Left ventricle myocardium inferior (tissue), 1 donor: ENCODE data around the gene FBXL22. TPM values are rescaled to one million over a fixed set of nuclear protein-coding genes. Genes with fewer than 3 reads are reported as not detected.

Source experiments
- DNase-seq: peaks from one replicate; pipeline ENCODE4 v3.0.0-alpha.2; 2020
- H3K27ac ChIP-seq: fragments of 200-600 bp; replicated peaks from 2 replicates; pipeline ENCODE4 v1.8.0; 2021
- H3K27me3 ChIP-seq: fragments of 200-600 bp; 2 replicates; pipeline ENCODE4 v1.8.0; 2021; ENCODE audit warnings: low read depth
- H3K36me3 ChIP-seq: fragments of 200-600 bp; 2 replicates; pipeline ENCODE4 v1.8.0; 2021
- H3K4me1 ChIP-seq: fragments of 200-600 bp; 2 replicates; pipeline ENCODE4 v1.8.0; 2021
- H3K4me3 ChIP-seq: fragments of 200-600 bp; 2 replicates; pipeline ENCODE4 v1.8.0; 2021; ENCODE audit warnings: mild to moderate bottlenecking, moderate library complexity
- H3K9me3 ChIP-seq: fragments of 200-600 bp; replicated peaks from 2 replicates; pipeline ENCODE4 v1.8.0; 2021
- CTCF ChIP-seq: fragments of 200-600 bp; IDR thresholded peaks from 2 replicates; pipeline ENCODE4 v1.8.0; 2021; ENCODE audit warnings: antibody characterized with exemption, mild to moderate bottlenecking, borderline replicate concordance
- intact Hi-C: fragments of 100-400 bp; cut with micrococcal nuclease; formaldehyde crosslinking; loops from one replicate; pipeline ENCODE4 v1.11.0; 2022
- total RNA-seq: library from RNA; stranded (reverse); fragmentation: NEBNext Ultra II Directional; extraction: Animal tissue kit (Norgen Biotek cat#: 25700); gene quantifications from one replicate; pipeline ENCODE4 v1.2.1, GENCODE V29; 2021
- donor health status: DM: no; HTN: yes; CAD: no; lungs with severe emphysema.

FBXL22 gene
- total RNA-seq, 1 donor from 2014 or later: 29.5 TPM

GRCh38 chr15:63582179-63582578 lies 15.0 kb upstream of the FBXL22 start:
- intact Hi-C loops: no loop called here
- Histone ChIP-seq H3K4me3 (no peak overlapping the region), H3K9me3 (peaks cover 7% of the 10 kb centered on the region), H3K27ac (no peak overlapping the region), H3K36me3 (peaks cover 46% of the 10 kb centered on the region), H3K27me3 (no peaks in the 10 kb centered on the region), H3K4me1 (no peaks in the 10 kb centered on the region)
- TF ChIP-seq CTCF: no peak
- no peak for DNase-seq

- no peak overlapping the region for H3K27ac ChIP-seq
- DNase-seq: no peak
- no peak overlapping the region for H3K4me3 ChIP-seq
- H3K4me1 ChIP-seq: no peaks in the 10 kb centered on the region
- peaks cover 7% of the 10 kb centered on the region for H3K9me3 ChIP-seq
- intact Hi-C loops: no loop called here
- peaks cover 49% of the 10 kb centered on the region for H3K36me3 ChIP-seq
- TF ChIP-seq CTCF: no peak
- no peaks in the 10 kb centered on the region for H3K27me3 ChIP-seq
These were observed 14.3 kb upstream of the FBXL22 start for GRCh38 chr15:63582718-63583426.

- H3K9me3 ChIP-seq: peaks cover 7% of the 10 kb centered on the region
- no peaks in the 10 kb centered on the region for H3K4me1 ChIP-seq
- no peak for TF ChIP-seq CTCF
- peaks cover 83% of the 10 kb centered on the region for H3K36me3 ChIP-seq
- no peak overlapping the region for H3K27ac ChIP-seq
- no peaks in the 10 kb centered on the region for H3K27me3 ChIP-seq
- intact Hi-C loops: no loop called here
- H3K4me3 ChIP-seq: no peak overlapping the region
- DNase-seq: no peak
These were observed 10.4 kb upstream of the FBXL22 start for GRCh38 chr15:63586790-63587189.

GRCh38 chr15:63587527-63587926 lies 9.7 kb upstream of the FBXL22 start:
- Histone ChIP-seq H3K9me3 (peaks cover 7% of the 10 kb centered on the region), H3K4me3 (no peak overlapping the region), H3K36me3 (peaks cover 77% of the 10 kb centered on the region), H3K4me1 (no peaks in the 10 kb centered on the region), H3K27me3 (no peaks in the 10 kb centered on the region), H3K27ac (no peak overlapping the region)
- intact Hi-C loops: no loop called here
- no peak for DNase-seq
- TF ChIP-seq CTCF: no peak

GRCh38 chr15:63588826-63589225 lies 8.4 kb upstream of the FBXL22 start:
- Histone ChIP-seq H3K36me3 (peaks cover 81% of the 10 kb centered on the region), H3K4me3 (no peak overlapping the region), H3K4me1 (peaks cover 3% of the 10 kb centered on the region), H3K27ac (no peak overlapping the region), H3K9me3 (peaks cover 7% of the 10 kb centered on the region), H3K27me3 (no peaks in the 10 kb centered on the region)
- intact Hi-C loops: no loop called here
- no peak for TF ChIP-seq CTCF
- DNase-seq: no peak
